Thyroid gland (tissue), 4 donors: Measurements from ENCODE around the gene TMEM9B. TPM values are rescaled to one million over a fixed set of nuclear protein-coding genes. Genes with fewer than 3 reads are reported as not detected.

Experiments
- DNase-seq, 2 donors: peaks; one replicate each; pipeline ENCODE4 v3.0.0-alpha.2; 2019
- H3K27ac ChIP-seq, 3 donors: fragments of 200-600 bp; sonication (generic); 1 replicate in 2 of 3; 2 replicates in 1 of 3; pipeline ENCODE4 v1.5.1; 2016 to 2019; ENCODE audit warnings: mild to moderate bottlenecking in 1 of 3, moderate library complexity in 1 of 3
- H3K27me3 ChIP-seq: fragments of 200-600 bp; sonication (generic); one replicate; pipeline ENCODE4 v1.5.1; 2019
- H3K36me3 ChIP-seq, 2 donors: fragments of 200-600 bp; sonication (generic); one replicate each; pipeline ENCODE4 v1.5.1; 2016 to 2019
- H3K4me1 ChIP-seq, 2 donors: fragments of 200-600 bp; sonication (generic); one replicate each; pipeline ENCODE4 v1.5.1; 2017 to 2019
- H3K4me3 ChIP-seq, 3 donors: fragments of 200-600 bp; sonication (generic); replicated peaks in 1 of 3; 1 replicate in 2 of 3; 2 replicates in 1 of 3; pipeline ENCODE4 v1.5.1; 2016; ENCODE audit warnings: mild to moderate bottlenecking in 1 of 3
- H3K9me3 ChIP-seq: fragments of 200-600 bp; sonication (generic); one replicate; pipeline ENCODE4 v1.5.1; 2017
- POLR2A ChIP-seq, 2 donors: fragments of 450-650 bp; IDR thresholded peaks; one replicate each; pipeline ENCODE4 v1.6.1; 2017; ENCODE audit warnings: antibody characterized with exemption in 2 of 2, mild to moderate bottlenecking in 2 of 2, moderate library complexity in 1 of 2
- WGBS, 2 donors: methylation state at CpG; one replicate each; pipeline ENCODE4 v1.1.5; 2017; 5-methylcytosine and 5-hydroxymethylcytosine counted together
- intact Hi-C: fragments of 100-400 bp; cut with DNase I; formaldehyde crosslinking; loops from one replicate; pipeline ENCODE4 v1.15.1; 2023
- total RNA-seq, 4 donors: library from RNA; depleted of rRNA; stranded (reverse); fragments of >200 nt; gene quantifications; one replicate each; pipeline ENCODE4 v1.2.3, GENCODE V29; 2016
- TF ChIP-seq, protein P1 (sequence below), 6 experiments: fragments of 200-600 bp in 3 of 6; fragments of 450-650 bp in 3 of 6; sonication (generic) in 3 of 6; IDR thresholded peaks; one replicate each; pipeline ENCODE4 v1.5.1; 2016 to 2019; ENCODE audit warnings: antibody characterized with exemption in 6 of 6, mild to moderate bottlenecking in 2 of 6, inconsistent platforms in 1 of 6, moderate library complexity in 1 of 6

Gene TMEM9B
- total RNA-seq, 4 donors from 2014 or later = 73.3 to 158 (median 114) TPM

DNA sequence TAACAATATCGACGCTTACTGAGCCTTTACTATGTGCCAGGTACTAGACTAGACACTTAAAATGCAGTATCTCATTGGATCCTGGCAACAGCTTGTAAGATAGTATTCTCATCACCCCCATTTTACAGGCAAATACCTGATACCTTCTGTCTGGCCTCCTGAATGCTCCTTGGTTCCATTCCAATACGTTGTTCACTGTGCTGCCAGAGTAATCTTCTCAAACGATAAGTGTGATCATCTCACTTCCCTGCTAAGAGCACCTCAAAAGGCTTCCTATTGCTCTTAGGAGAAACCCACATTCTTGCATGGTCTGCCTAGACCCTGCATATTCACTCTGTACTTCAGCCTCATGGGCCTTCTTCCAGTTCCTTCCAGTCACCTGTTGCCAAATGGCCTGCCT is 40.8 kb upstream of the TMEM9B start:
- TF ChIP-seq POLR2A (IDR thresholded peaks at IDR 0.05) = no peak
- TF ChIP-seq, protein P1, sequence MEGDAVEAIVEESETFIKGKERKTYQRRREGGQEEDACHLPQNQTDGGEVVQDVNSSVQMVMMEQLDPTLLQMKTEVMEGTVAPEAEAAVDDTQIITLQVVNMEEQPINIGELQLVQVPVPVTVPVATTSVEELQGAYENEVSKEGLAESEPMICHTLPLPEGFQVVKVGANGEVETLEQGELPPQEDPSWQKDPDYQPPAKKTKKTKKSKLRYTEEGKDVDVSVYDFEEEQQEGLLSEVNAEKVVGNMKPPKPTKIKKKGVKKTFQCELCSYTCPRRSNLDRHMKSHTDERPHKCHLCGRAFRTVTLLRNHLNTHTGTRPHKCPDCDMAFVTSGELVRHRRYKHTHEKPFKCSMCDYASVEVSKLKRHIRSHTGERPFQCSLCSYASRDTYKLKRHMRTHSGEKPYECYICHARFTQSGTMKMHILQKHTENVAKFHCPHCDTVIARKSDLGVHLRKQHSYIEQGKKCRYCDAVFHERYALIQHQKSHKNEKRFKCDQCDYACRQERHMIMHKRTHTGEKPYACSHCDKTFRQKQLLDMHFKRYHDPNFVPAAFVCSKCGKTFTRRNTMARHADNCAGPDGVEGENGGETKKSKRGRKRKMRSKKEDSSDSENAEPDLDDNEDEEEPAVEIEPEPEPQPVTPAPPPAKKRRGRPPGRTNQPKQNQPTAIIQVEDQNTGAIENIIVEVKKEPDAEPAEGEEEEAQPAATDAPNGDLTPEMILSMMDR (IDR thresholded peaks at IDR 0.05) = no peak
- intact Hi-C loops = no loop called here
- WGBS, 2 donors = 80 to 82% methylated on average over 4 of the region's 4 CpGs
- Histone ChIP-seq H3K4me1 (peaks cover 15 to 16% of the 10 kb centered on the region in 2 donors), H3K27ac (no peak overlapping the region), H3K4me3 (no peak overlapping the region), H3K36me3 (no peaks in the 10 kb centered on the region), H3K9me3 (no peaks in the 10 kb centered on the region), H3K27me3 (no peaks in the 10 kb centered on the region)
- DNase-seq = no peak

DNA sequence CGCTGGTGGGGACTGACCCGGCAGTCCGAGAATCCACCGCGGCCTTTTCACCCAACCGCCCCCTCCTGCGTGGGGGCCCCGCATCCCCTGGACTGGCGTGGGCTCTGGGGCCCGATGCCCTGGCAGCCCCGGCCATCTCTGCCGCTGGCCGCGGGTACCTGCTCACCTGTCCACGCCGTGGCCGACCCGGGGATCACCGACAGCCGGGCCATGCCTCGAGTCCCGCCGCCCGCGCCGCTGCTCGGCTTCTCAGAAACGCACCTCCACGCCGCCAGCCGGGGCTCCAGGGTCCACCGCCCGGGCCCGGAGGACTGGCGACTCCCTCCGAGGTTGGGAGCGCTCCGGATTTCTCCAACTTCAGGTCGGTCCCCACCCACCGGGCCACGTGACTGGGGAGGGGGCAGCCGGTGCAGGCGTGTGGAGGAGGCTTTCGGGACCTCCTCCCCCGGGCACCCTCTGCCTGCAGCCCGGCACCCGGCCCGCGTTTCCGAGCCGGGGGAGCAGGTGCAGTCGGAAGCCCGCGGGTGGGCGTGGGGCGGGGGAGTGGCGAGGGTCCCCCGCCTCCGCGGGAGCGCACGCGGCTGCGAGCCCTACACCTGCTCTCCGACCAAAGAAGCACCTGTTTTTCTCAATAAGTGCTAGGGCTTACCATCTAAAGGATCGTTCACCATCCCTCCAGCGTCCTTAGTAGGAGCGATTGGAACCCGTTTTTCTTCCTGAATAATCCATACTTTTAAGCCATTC is 40.1 kb upstream of the TMEM9B start:
- no peaks in the 10 kb centered on the region for H3K36me3 ChIP-seq
- H3K27ac ChIP-seq = no peak overlapping the region
- no peak for TF ChIP-seq POLR2A (IDR thresholded peaks at IDR 0.05)
- TF ChIP-seq, protein P1 (IDR thresholded peaks at IDR 0.05) = no peak
- 9 to 12% methylated on average over 26 to 38 of the region's 69 CpGs for whole genome bisulfite sequencing, 2 donors
- peaks cover 15 to 16% of the 10 kb centered on the region in 2 donors for H3K4me1 ChIP-seq
- no peaks in the 10 kb centered on the region for H3K27me3 ChIP-seq
- DNase-seq = peak; percentile 36 to 38
- no peaks in the 10 kb centered on the region for H3K9me3 ChIP-seq
- H3K4me3 ChIP-seq = peak overlapping the region; percentile 33 to 48 (median 39)
- intact Hi-C loops = no loop called here

DNA sequence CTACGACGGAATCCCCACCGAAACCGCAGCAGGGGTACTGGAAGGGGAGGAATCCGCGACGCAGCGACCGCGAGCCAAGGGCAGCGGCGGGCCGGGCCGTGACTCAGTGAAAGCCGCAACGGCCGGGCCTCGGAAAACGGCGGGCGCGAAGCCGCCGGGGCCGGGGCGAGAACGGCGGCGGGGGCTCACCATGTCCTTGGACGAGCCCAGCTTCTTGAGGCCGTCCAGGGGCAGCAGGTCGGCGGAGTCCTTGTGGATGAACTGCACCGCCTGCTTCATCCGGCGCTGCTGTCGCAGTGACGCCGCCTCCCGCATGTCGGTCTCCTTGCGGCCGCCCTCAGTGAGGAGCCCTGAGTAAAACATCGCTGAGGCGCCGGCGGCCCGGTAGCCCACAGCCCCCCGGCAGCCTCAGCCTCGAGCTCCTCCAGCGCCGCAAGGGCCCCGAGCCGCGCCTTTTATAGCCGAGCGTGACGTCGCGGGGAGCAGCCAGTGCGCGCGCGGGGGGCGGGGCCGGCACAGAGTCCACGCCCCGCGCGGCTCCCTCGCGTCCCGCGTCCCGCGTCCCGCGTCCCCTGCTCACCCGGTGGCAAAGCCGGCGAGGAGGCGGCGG is 39.4 kb upstream of the TMEM9B start, which contains the start of gene NRIP3:
Gene NRIP3, minus strand, starts transcription at position 429 of the 610 bp plus-strand sequence. Its CDS starts 66 bp downstream, at position 363.
- intact Hi-C loops = no loop called here
- no peaks in the 10 kb centered on the region for H3K36me3 ChIP-seq
- no peak within 1 kb of the TSS for H3K27ac ChIP-seq
- TF ChIP-seq, protein P1 (IDR thresholded peaks at IDR 0.05) = peak in 1 of 6 experiments; percentile 4
- TF ChIP-seq POLR2A (IDR thresholded peaks at IDR 0.05) = peak in 1 of 2 donors; percentile 35
- peak within 1 kb of the TSS; percentile 33 to 48 (median 39) for H3K4me3 ChIP-seq
- WGBS, 2 donors = 2 to 3% methylated on average over 16 to 38 of the region's 83 CpGs
- H3K9me3 ChIP-seq = no peaks in the 10 kb centered on the region
- H3K4me1 ChIP-seq = peaks cover 15 to 16% of the 10 kb centered on the region in 2 donors
- no peaks in the 10 kb centered on the region for H3K27me3 ChIP-seq
- peak; percentile 67 to 72 for DNase-seq

DNA sequence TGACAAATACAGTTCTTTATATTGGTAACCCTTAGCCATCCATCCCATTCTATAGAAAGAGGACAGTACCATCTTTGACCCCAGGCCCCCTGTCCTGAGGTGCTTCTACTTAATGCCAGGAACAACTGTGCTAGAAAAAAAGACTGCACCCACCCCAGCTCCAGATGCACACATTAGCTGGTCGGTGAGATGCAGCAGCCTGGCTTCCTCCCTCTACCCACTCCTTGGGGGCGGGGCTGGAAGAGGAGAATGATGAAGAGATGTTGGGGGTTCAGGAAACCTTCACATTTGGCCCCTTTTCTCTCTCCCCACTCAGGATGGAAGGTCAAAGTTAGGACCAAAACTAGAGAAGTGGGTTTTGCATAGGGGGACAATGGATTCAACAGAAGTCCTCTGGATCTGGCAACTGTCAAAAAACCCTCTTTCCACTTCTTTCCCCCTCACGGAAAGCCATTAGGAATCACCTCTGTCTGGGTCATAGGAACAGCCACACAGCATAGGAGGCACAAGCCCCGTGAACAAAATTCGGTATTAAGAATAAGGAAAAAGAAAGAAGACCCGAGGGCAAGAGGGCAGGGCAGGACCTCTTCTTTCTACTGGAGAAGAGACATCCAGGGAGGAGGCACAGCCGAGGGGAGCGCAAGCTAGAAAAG is 38.8 kb upstream of the TMEM9B start:
- TF ChIP-seq, protein P1 (IDR thresholded peaks at IDR 0.05) = no peak
- TF ChIP-seq POLR2A (IDR thresholded peaks at IDR 0.05) = no peak
- DNase-seq = no peak
- no peaks in the 10 kb centered on the region for H3K36me3 ChIP-seq
- H3K4me3 ChIP-seq = peak overlapping the region; percentile 26 to 48 (median 33)
- H3K27ac ChIP-seq = no peak overlapping the region
- peaks cover 15 to 16% of the 10 kb centered on the region in 2 donors for H3K4me1 ChIP-seq
- intact Hi-C loops = no loop called here
- WGBS, 2 donors = 14 to 19% methylated on average over 8 of the region's 8 CpGs
- H3K9me3 ChIP-seq = no peaks in the 10 kb centered on the region
- H3K27me3 ChIP-seq = no peaks in the 10 kb centered on the region
